Measurements from ENCODE around the gene NDUFS1. TPM values are rescaled to one million over a fixed set of nuclear protein-coding genes. Genes with fewer than 3 reads are reported as not detected.

The NDUFS1 gene
- total RNA-seq, 1 donor from 2014 or later: 77.6 TPM

- no peak for DNase-seq (ENCODE audit: low spot score, unreplicated experiment)
- no peak for TF ChIP-seq CTCF (IDR thresholded peaks at IDR 0.05; ENCODE audit: unreplicated experiment)
- H3K4me3 Mint-ChIP-seq (ENCODE audit: low read depth): no peak overlapping the region
Observed at GRCh38 chr2:206098471-206098870, 60.8 kb downstream of the NDUFS1 start.

GRCh38 chr2:206096876-206097275 lies 62.4 kb downstream of the NDUFS1 start:
- TF ChIP-seq CTCF (IDR thresholded peaks at IDR 0.05; ENCODE audit: unreplicated experiment): no peak
- Mint-ChIP-seq H3K27ac (no peak overlapping the region), H3K4me3 (ENCODE audit: low read depth) (no peak overlapping the region), H3K36me3 (ENCODE audit: insufficient read depth) (no peaks in the 10 kb centered on the region), H3K4me1 (ENCODE audit: low read depth) (peaks cover 4% of the 10 kb centered on the region), H3K9me3 (ENCODE audit: low read depth) (no peaks in the 10 kb centered on the region), H3K27me3 (no peaks in the 10 kb centered on the region)
- no peak for DNase-seq (ENCODE audit: low spot score, unreplicated experiment)

More at GRCh38 chr2:206098471-206098870, 60.8 kb downstream of the NDUFS1 start:
- Mint-ChIP-seq H3K4me1 (ENCODE audit: low read depth) (peaks cover 3% of the 10 kb centered on the region), H3K27ac (no peak overlapping the region), H3K36me3 (ENCODE audit: insufficient read depth) (no peaks in the 10 kb centered on the region), H3K9me3 (ENCODE audit: low read depth) (no peaks in the 10 kb centered on the region), H3K27me3 (no peaks in the 10 kb centered on the region)

- Mint-ChIP-seq H3K27ac (no peak overlapping the region), H3K4me1 (ENCODE audit: low read depth) (peaks cover 4% of the 10 kb centered on the region), H3K4me3 (ENCODE audit: low read depth) (no peak overlapping the region), H3K36me3 (ENCODE audit: insufficient read depth) (no peaks in the 10 kb centered on the region), H3K27me3 (no peaks in the 10 kb centered on the region), H3K9me3 (ENCODE audit: low read depth) (no peaks in the 10 kb centered on the region)
- DNase-seq (ENCODE audit: low spot score, unreplicated experiment): no peak
- no peak for TF ChIP-seq CTCF (IDR thresholded peaks at IDR 0.05; ENCODE audit: unreplicated experiment)
Observed at GRCh38 chr2:206095536-206096332, 63.5 kb downstream of the NDUFS1 start.

GRCh38 chr2:206092297-206092696 lies 66.9 kb downstream of the NDUFS1 start:
- Mint-ChIP-seq H3K4me1 (ENCODE audit: low read depth) (peaks cover 4% of the 10 kb centered on the region), H3K27ac (no peak overlapping the region), H3K9me3 (ENCODE audit: low read depth) (no peaks in the 10 kb centered on the region)

GRCh38 chr2:206088248-206088647 lies 71.0 kb downstream of the NDUFS1 start:
- H3K36me3 Mint-ChIP-seq (ENCODE audit: insufficient read depth): peaks cover 5% of the 10 kb centered on the region
- no peak for DNase-seq (ENCODE audit: low spot score, unreplicated experiment)
- peaks cover 19% of the 10 kb centered on the region for H3K4me1 Mint-ChIP-seq (ENCODE audit: low read depth)
- no peak overlapping the region for H3K27ac Mint-ChIP-seq
- H3K9me3 Mint-ChIP-seq (ENCODE audit: low read depth): no peaks in the 10 kb centered on the region
- H3K27me3 Mint-ChIP-seq: no peaks in the 10 kb centered on the region
- H3K4me3 Mint-ChIP-seq (ENCODE audit: low read depth): no peak overlapping the region
- TF ChIP-seq CTCF (IDR thresholded peaks at IDR 0.05; ENCODE audit: unreplicated experiment): no peak

More at GRCh38 chr2:206092297-206092696, 66.9 kb downstream of the NDUFS1 start:
- no peak for DNase-seq (ENCODE audit: low spot score, unreplicated experiment)
- Mint-ChIP-seq H3K36me3 (ENCODE audit: insufficient read depth) (peaks cover 5% of the 10 kb centered on the region), H3K4me3 (ENCODE audit: low read depth) (no peak overlapping the region), H3K27me3 (no peaks in the 10 kb centered on the region)
- no peak for TF ChIP-seq CTCF (IDR thresholded peaks at IDR 0.05; ENCODE audit: unreplicated experiment)
